Effector CD8-positive, alpha-beta T cell (primary cell): ENCODE results near the gene OVOL3.
"Not testable (repeated sequence)": the region's sequence is repeated elsewhere in the genome, so short reads cannot be mapped to it uniquely, and the experiment has no call there.

Experiments used
- DNase-seq: peaks from one replicate; lab custom pipeline; 2025; lab: John Stamatoyannopoulos, UW

The OVOL3 gene

DNA sequence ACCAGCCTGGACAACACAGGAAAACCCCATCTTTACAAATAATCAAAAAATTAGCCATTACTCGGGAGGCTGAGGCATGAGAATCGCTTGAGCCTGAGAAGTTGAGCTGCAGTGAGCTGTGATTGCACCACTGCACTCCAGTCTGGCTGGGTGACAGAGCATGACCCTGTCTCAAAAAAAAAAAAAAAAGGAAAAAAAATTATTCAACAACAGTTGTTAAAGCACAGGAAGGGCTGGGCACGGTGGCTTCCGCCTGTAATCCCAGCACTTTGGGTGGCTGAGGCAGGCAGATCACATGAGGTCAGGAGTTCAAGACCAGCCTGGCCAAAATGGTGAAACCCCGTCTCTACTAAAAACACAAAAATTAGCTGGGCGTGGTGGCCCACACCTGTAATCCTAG, 20.3 kb downstream of the OVOL3 start:
- not testable (repeated sequence) for DNase-seq

DNA sequence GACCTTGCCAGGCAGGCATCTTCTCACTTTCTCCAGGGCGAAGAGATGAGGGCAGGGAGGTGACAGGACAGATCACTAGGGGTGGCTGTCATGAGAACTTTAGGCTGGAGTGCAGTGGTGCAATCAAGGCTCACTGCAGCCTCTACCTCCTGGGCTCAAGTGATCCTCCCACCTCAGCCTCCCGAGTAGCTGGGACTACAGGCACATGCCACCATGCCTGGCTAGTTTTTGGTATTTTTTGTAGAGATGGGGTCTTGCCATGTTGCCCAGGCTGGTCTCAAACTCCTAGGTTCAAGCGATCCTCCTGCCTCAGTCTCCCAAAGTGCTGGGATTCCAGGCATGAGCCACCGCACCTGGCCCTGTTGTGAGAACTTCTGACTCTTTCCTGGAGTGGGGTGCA, 23.9 kb downstream of the OVOL3 start:
- not testable (repeated sequence) for DNase-seq

DNA sequence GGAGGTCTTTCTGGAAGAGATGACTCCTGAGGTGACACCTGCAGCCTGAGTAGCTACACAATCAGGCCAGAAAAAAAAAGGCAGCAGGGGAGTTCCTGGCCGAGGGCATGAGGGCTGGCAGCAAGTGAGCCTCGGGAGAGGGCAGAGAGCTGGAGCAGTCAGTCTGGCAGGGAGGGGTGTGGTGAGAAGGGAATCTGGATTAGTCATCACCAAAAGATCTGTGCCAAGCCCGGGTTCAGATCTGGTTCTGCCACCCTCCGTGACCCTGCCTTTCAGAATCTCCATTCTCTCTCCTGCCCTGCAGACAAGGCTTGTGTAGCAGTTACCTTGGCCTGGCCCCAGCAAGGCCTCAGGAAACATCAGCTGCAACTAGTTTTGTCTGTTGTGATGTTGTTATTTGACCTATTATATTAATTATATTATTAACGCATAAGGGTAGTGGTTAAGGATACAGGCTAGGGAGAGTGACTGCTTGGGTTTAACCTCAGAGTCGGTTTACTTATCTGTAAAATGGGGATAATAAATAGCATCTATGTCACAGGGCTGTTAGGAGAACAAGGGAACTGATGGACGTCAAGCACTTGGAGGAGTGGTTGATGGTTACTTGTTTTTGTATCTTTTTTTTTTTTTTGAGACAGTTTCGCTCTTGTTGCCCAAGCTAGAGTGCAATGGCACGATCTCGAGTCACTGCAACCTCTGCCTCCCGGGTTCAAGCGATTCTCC, 26.2 kb downstream of the OVOL3 start:
- DNase-seq, result no peak

DNA sequence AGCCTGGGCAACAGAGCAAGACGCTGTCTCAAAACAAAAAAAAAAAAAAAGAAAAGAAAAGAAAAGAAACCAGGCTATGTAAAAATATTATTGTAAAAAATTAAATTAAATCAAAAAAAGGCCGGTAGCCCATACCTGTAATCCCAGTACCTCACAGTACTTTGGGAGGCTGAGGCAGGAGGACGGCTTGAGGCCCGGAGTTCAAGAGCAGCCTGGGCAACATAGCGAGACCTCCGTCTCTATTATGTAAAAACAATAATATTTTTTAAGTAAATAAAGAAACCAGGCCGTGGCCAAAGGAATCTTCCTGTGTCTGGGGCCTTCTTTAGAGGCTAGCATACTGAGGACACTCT, 28.2 kb downstream of the OVOL3 start:
- no peak for DNase-seq

DNA sequence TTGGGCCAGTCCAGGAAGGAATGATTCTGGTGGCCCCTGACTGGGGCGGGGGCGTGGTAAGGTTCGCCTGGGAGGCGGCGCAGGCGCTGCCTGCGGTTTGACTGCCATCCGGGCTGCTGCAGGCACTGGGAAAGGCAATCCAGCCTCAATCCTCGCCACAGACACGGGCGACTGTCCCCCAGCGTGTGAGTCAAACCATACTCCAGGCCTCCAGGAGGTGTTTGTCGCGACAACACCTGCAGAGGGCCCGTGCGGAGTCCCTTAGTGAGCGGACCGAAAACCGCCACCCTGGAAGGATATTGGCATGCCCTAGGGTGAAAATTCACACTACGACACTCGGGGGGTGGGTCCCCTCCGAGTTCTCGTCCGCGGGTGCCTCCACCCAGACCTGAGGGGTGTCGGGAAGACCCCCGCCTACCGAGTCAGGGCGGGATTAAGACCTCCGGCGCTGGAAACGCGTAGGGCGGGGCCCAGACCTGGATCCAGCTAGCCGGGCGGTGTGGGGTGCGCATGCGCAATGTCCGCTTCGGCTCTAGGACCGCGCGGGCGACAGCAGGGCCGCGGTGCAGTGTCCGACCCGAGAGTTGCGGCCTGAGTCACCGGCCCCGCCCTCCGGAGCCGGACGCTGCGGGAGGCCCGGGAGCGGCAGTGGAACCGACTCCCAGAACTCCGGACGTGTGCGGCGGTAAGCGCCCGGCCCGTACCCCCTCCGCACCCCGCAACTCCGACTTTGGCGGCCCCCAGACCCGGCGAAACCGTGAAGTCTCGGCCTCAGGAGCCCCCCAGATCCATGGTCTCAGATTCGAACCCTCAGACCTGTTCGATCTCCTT, 28.7 kb downstream of the OVOL3 start, which contains the start of gene CAPNS1:
Gene CAPNS1, plus strand, starts transcription at position 594 of the 831 bp plus-strand sequence. CDS start 946 bp downstream, outside the sequence.
- DNase-seq, result peak; percentile 83

DNA sequence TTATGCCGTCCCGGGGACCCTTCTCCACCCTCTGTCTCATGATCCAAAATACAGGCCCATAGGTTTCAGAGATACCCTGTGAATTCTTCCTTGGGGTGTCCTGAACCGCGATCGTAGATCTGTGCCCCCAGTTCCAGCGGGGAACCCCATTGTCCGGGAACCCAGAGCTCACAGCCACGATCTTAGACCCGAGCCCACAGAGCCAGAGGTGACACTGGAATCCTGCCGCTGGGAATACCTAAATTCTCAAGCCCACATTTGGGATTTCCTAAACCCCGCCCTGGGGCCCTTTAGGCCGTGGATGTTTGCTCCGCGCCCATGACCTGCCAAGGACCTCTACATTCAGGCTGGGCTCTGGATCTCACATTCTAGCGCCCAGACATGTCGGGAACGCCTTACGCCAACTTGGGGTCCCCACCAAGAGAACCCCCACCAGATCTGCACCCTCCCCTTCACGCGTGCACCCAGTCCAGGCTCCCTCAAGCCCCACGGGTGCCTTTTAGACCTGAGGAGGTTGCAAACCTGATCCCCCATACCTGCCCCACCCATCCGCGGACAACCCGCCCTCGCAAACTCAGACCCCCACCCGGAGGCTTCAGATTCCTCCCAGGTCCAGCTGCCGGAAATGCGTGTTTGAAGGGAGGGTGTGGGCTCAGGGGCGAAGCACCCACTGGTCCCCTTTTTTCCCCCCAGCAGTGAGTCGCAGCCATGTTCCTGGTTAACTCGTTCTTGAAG, 29.5 kb downstream of the OVOL3 start:
- DNase-seq, result peak; percentile 58

DNA sequence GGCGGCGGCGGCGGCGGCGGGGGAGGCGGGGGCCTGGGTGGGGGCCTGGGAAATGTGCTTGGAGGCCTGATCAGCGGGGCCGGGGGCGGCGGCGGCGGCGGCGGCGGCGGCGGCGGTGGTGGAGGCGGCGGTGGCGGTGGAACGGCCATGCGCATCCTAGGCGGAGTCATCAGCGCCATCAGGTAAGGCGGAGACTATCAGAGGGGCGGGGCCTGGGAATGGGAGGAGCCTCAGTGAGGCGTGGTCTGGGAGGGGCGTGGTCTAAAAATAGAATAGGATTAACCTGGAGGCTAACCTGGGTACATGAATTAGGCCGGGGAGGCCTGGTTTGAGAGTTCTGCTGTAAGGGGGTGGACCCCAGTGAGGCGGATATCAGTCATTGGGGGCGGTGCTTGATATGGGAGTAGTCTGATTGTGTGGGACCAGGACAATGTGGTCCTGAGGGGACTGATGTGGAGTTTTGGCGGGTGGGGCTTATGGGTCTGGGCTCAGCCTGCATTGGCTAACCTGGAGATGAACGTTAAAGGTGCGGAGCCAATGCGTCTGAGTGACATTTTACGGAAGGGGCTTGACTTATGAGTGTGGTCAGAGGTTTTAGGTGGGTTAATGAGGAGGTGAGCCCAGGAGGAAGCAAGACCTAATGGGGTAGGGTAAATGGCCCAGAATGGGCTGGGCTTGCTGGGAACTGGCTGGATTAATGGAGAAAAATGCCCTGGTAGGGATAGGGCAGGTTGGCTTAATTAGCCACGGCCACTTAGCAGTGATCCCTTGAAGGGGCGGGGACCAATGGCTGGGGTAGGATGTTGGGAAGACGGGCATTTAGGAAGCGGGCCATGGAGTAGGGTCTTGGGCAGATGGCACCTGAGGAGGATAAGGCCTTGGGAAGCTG, 30.3 kb downstream of the OVOL3 start:
- DNase-seq, result peak; percentile 88

DNA sequence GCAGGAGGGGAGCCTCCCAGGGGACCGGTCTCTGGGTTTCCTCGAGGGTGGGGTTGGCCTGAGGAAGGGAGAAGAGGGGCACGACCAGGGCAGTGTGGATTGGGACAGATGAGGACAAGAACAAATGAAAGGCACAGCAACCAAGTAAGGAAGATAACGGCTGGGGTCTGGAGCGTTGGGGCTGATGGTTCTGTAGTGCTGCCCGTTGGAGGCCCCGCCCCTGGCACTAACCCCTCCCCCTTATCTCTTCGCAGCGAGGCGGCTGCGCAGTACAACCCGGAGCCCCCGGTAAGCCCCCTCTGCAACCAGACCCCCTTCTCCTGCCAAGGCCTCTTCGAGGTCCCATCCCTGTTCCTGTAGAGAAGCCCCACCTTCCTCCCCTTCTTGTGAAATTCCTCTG, 31.1 kb downstream of the OVOL3 start:
- no peak for DNase-seq

DNA sequence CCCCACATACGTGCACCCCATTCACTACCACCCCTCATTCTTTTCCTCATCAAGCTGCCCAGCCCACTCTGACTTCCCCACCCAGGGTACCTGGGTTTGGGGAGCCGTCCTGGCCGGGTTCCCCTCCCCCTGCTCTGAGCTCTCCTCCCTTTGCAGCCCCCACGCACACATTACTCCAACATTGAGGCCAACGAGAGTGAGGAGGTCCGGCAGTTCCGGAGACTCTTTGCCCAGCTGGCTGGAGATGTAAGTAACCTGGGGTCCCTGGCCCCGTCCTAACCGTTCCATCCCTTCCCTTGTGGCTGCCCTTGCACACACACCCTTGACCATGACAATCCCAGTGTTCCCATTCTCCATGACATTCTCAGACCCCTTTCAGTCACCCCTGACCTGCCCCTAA, 31.6 kb downstream of the OVOL3 start:
- DNase-seq, result no peak

DNA sequence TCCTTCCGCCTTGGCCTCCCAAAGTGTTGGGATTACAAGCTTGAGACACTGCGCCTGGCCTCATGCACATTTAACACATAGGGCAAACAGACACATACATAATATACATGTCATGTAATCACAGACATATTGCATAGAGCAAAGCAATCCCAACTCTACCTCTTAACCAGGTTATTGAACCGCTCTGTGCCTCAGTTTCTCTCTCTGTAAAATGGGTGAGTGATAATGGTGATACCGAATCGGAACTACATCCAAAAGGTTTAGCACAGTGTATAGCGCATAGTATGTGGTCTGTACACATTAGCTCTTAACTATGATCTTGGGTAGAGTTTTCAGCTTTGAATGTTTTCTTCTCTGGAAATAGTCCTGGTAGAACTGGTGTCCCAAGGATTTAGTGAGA, 33.7 kb downstream of the OVOL3 start:
- DNase-seq, result no peak

DNA sequence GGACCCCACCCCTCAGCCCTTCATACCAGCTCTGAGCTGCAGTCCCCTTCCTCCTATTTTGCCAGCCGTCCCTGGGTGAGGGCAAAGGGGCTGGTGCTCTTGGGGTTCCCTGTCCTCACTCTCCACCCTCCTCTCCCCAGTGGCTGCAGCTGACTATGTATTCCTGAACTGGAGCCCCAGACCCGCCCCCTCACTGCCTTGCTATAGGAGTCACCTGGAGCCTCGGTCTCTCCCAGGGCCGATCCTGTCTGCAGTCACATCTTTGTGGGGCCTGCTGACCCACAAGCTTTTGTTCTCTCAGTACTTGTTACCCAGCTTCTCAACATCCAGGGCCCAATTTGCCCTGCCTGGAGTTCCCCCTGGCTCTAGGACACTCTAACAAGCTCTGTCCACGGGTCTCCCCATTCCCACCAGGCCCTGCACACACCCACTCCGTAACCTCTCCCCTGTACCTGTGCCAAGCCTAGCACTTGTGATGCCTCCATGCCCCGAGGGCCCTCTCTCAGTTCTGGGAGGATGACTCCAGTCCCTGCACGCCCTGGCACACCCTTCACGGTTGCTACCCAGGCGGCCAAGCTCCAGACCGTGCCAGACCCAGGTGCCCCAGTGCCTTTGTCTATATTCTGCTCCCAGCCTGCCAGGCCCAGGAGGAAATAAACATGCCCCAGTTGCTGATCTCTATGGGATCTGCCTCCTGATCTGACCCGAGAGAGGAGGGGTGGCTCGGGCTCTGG, 38.9 kb downstream of the OVOL3 start:
- DNase-seq, result no peak

DNA sequence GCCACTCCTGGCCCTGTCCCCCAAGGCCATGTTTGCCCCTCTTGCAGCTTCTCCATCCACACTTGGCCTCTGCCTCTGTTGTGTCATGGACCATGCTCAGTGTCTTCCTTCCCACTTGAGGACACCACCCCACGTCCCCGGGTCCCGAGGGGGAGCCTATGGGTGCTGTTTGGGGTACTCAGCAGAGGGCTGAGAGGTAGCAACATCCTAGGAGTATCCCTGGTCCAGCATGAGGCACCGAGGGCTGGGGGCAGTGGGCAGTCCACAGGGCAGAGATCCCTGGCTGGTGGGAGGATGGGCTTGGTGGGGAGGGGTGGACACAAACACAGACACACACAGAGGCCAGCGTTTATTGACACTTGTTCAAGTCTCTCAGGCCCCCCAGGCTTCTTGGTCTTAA, 39.6 kb downstream of the OVOL3 start:
- no peak for DNase-seq

DNA sequence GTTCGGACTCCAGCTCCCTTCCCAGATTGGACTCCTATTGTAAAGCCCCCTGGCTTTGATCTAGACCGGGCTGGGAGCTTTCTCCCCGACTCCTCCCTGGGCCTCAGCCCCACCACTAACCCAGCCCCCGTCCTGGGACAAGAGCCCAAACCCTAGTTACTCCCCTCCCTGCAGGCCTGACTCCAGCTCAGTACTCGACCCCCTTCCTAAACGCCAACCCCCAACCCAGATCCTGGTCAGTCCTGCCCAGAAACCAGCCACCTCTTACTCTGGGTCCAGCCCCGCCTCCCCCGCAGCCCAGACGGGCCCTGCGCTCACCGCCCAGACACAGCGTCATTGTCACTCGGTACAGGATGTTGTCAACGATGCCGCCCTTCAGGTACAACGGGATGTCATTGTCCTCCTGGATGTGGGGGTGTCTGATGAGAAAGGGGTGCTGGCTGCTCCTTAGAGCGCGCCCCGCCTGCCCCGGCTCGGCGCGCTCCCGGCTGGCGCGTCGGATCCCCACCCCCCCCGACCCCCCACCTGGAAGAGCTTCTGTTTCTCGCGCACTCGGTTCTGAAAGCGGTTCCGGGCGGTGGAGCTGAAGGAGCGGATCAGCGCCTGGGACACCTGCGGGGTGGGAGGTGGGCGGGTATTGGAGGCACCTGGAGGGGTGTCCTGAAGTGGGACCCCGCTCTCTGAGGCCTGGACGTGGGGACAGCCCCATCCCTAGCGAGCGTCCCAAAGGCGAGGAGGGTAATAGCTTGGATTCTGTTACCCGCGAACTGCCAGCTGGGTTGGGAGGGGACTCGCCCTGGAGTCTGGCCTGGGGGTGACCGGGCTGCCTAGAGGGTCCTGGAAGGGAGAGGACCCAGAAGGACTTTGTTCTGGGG, 40.4 kb downstream of the OVOL3 start:
- no peak for DNase-seq

DNA sequence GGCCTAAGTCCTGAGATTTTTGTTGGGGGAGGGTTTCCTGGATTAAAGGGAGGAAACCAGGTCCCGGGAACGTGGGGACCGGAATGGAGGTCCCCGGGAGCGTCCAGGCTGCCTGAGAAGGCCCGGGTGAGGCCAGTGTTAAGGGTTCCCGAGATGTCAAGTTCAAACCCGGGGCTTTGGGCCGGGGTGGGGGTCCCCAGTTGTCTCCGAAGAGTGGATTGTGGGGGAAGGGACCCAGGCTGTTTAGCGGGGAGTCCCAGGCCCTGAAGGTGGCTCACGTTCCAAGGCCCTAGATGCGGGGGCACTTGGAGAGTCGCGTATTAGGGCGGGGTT, 41.0 kb downstream of the OVOL3 start:
- no peak for DNase-seq

DNA sequence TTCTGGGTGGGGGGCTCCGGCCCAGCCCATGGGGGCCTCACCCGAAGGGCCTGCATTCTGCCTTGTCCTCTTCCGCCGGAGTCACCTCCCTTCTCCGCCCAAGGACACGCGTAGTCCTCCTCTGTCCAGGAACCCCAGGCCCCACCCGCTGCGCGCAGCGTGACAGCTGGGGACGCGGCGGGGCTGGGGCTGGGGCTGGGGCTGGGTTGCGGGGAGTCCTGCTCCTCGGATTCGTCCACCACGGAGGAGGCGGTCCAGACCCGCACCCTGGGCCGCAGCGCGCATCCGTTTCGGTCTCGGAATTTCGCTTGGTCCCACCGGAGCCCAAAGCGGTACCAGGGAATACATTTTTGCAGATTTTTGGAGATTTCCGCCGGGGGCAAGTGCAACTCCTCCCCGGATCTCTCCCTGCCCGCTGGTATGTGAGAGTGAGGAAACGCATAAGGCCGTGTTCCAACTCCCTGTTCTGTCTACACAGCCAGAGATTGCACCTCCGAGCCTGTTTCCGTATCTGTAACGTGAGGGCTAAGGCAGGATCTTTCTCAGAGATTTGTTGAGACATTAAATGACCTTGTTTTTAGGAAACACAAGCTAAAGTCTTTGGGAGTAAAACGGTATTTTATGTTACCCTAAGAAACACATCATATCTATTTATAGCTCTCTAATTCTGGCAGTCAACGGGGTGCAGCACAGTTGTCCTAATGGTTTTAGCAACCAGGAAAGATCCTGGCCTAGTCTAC, 41.6 kb downstream of the OVOL3 start, which contains the start of gene COX7A1:
Gene COX7A1, minus strand, starts transcription at position 96 of the 740 bp plus-strand sequence. Its CDS starts 40 bp downstream, at position 56.
- no peak for DNase-seq

DNA sequence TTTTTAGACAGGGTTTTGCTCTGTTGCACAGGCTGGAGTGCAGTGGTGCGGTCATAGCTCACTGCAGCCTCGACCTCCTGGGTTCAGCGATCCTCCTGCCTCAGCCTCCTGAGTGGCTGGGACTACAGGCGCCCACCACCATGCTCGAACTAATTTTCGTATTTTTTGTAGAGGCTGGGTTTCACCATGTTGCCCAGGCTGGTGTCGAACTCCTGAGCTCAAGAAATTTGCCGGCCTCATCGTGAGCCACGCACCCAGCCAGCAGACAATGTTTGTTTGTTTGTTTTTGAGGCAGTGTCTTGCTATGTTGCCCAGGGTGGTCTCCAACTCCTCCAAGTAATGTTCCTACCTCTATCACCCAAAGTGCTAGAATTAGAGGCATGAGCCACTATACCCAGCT, 42.2 kb downstream of the OVOL3 start:
- DNase-seq, result no peak

DNA sequence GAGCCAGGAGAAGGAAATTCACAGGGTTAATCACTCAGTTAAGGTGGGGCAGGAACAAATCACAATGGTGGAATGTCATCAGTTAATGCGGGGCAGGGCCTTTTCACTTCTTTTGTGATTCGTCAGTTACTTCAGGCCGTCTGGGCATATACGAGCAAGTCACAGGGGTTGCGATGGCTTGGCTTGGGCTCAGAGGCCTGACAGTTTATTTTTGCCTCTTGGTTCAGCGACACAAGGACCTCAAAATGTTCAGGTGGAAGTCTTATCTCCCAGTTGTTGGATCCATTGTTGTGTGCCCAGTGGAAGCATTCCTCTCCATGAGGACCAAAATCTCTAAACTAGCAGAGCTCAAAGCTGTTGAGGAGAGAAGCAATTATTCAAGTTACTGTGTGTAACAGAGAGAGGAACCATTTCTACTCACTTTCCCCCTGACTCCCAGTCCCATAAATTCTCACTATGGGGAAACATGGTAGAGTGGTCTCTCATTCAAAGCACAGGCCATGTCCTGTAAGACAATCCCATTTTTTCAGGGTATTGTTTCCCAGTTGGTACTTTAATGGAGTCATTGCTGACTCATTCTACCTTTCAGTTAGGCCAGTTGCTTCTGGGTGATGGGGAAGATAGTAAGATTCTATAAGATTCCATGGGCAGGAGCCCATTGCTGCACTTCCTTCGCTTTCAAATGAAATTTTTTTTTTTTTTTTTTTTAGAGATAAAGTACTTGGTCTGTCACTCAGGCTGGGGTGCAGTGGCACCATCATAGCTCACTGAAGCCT, 50.1 kb downstream of the OVOL3 start:
- DNase-seq, result no peak
